Epithelial cell of prostate (primary cell): Measurements from ENCODE around the gene CPD.
"Not testable (repeated sequence)": the region's sequence is repeated elsewhere in the genome, so short reads cannot be mapped to it uniquely, and the experiment has no call there.

Source experiments
- DNase-seq: peaks from one replicate; pipeline ENCODE4 v3.0.0-alpha.2; 2011; ENCODE audit warnings: low read depth, low spot score
- H3K27ac ChIP-seq: fragments of 450-650 bp; 2 replicates; pipeline ENCODE4 v1.5.1; 2017; ENCODE audit warnings: mild to moderate bottlenecking

CPD gene

GRCh38 chr17:30418070-30418469 is 39.3 kb downstream of the CPD start:
- not testable (repeated sequence) for H3K27ac ChIP-seq, DNase-seq

- H3K27ac ChIP-seq, result no peak overlapping the region
These were observed 42.9 kb downstream of the CPD start for GRCh38 chr17:30421592-30421991.

GRCh38 chr17:30422171-30422570 is 43.4 kb downstream of the CPD start:
- H3K27ac ChIP-seq, result no peak overlapping the region
- no peak for DNase-seq

More at GRCh38 chr17:30421592-30421991, 42.9 kb downstream of the CPD start:
- DNase-seq, result no peak

- H3K27ac ChIP-seq, result no peak overlapping the region
- no peak for DNase-seq
These were observed 45.7 kb downstream of the CPD start for GRCh38 chr17:30424471-30424870.

- no peak for DNase-seq
These were observed 47.6 kb downstream of the CPD start for GRCh38 chr17:30426292-30426691.

GRCh38 chr17:30427611-30428010 is 48.9 kb downstream of the CPD start:
- H3K27ac ChIP-seq, result no peak overlapping the region
- no peak for DNase-seq

More at GRCh38 chr17:30426292-30426691, 47.6 kb downstream of the CPD start:
- H3K27ac ChIP-seq, result no peak overlapping the region

- DNase-seq, result no peak
- H3K27ac ChIP-seq, result no peak overlapping the region
These were observed 50.4 kb downstream of the CPD start for GRCh38 chr17:30429155-30429554.

GRCh38 chr17:30433514-30433913 is 54.8 kb downstream of the CPD start:
- no peak overlapping the region for H3K27ac ChIP-seq
- peak; percentile 65 for DNase-seq

- DNase-seq, result no peak
- no peak overlapping the region for H3K27ac ChIP-seq
These were observed 58.0 kb downstream of the CPD start for GRCh38 chr17:30436729-30437128.

GRCh38 chr17:30443721-30444120 is 65.0 kb downstream of the CPD start:
- H3K27ac ChIP-seq, result no peak overlapping the region
- no peak for DNase-seq

GRCh38 chr17:30446640-30447039 is 67.9 kb downstream of the CPD start:
- not testable (repeated sequence) for DNase-seq, H3K27ac ChIP-seq

GRCh38 chr17:30449480-30449879 is 70.8 kb downstream of the CPD start:
- H3K27ac ChIP-seq, result no peak overlapping the region
- DNase-seq, result no peak

GRCh38 chr17:30450125-30451027 is 71.6 kb downstream of the CPD start:
- H3K27ac ChIP-seq, result no peak overlapping the region
- DNase-seq, result no peak

GRCh38 chr17:30454635-30455034 is 75.9 kb downstream of the CPD start:
- no peak for DNase-seq

GRCh38 chr17:30458371-30458770 is 79.6 kb downstream of the CPD start:
- H3K27ac ChIP-seq, result no peak overlapping the region
- no peak for DNase-seq

More at GRCh38 chr17:30454635-30455034, 75.9 kb downstream of the CPD start:
- no peak overlapping the region for H3K27ac ChIP-seq

- not testable (repeated sequence) for DNase-seq, H3K27ac ChIP-seq
These were observed 80.2 kb downstream of the CPD start for GRCh38 chr17:30458797-30459413.

- H3K27ac ChIP-seq, result no peak overlapping the region
- DNase-seq, result no peak
These were observed 89.7 kb downstream of the CPD start for GRCh38 chr17:30468465-30468864.

- no peak for DNase-seq
- H3K27ac ChIP-seq, result peak overlapping the region; percentile 66
These were observed 93.6 kb downstream of the CPD start for GRCh38 chr17:30472238-30472890.

GRCh38 chr17:30475206-30475605 is 96.5 kb downstream of the CPD start:
- DNase-seq, result no peak
- no peak overlapping the region for H3K27ac ChIP-seq

GRCh38 chr17:30476726-30477082 is 98.0 kb downstream of the CPD start:
- peak overlapping the region; percentile 62 for H3K27ac ChIP-seq
- DNase-seq, result no peak
